ENCODE data around the gene ADAMTS5. TPM values are rescaled to one million over a fixed set of nuclear protein-coding genes. Genes with fewer than 3 reads are reported as not detected.
A peak's percentile ranks its signal among the peaks of the same experiment; 100 is the strongest.

ADAMTS5 gene
- polyA plus RNA-seq, 1 donor (not counting 4 experiments of a cell fraction or from before 2014, with no cell fraction given) = 0.01 TPM

GRCh38 chr21:26962621-26963181 is 4.2 kb downstream of the ADAMTS5 start:
- DNase-seq (ENCODE audit: low read depth, low spot score) = no peak
- Histone ChIP-seq H3K4me1 (ENCODE audit: control insufficient read depth, extremely low read depth, insufficient read depth, low read length) (peaks cover 8% of the 10 kb centered on the region), H3K9me3 (ENCODE audit: control insufficient read depth, low read depth, low read length) (no peaks in the 10 kb centered on the region), H3K4me3 (ENCODE audit: control insufficient read depth in 2 of 3, extremely low read depth in 1 of 3, insufficient read depth in 2 of 3, low read depth in 1 of 3, low read length in 3 of 3) (no peak overlapping the region), H3K27me3 (ENCODE audit: control insufficient read depth, extremely low read depth, insufficient read depth, low read length) (peaks cover 35% of the 10 kb centered on the region), H3K9ac (ENCODE audit: control insufficient read depth, extremely low read depth, insufficient read depth, low read length) (no peak overlapping the region), H3K27ac (ENCODE audit: control insufficient read depth, insufficient read depth, low read length) (no peak overlapping the region), H4K20me1 (ENCODE audit: control insufficient read depth, extremely low read depth, insufficient read depth, low read length) (no peaks in the 10 kb centered on the region), H3K79me2 (ENCODE audit: control insufficient read depth, insufficient read depth, low read length) (no peaks in the 10 kb centered on the region), H3K9me1 (ENCODE audit: control insufficient read depth, extremely low read depth, insufficient read depth, low read length) (no peaks in the 10 kb centered on the region), H3K36me3 (ENCODE audit: control insufficient read depth in 2 of 2, extremely low read depth in 1 of 2, insufficient read depth in 2 of 2, low read length in 2 of 2) (no peaks in the 10 kb centered on the region), H3K4me2 (ENCODE audit: control insufficient read depth, extremely low read depth, insufficient read depth, low read depth, low read length) (no peak overlapping the region), H2AFZ (ENCODE audit: control insufficient read depth, low read length) (no peak overlapping the region)
- dilution Hi-C loops (cut with MboI; ENCODE audit: extremely low pct_ligation_motif_present, low sequenced_read_pairs) = no loop called here
- FAIRE-seq = no peak
- TF ChIP-seq EZH2 (IDR thresholded peaks at IDR 0.05; ENCODE audit: low read length) (no peak), CTCF (optimal IDR thresholded peaks at IDR 0.05 in 1 of 3, IDR thresholded peaks at IDR 0.05 in 1 of 3, conservative IDR thresholded peaks at IDR 0.05 in 1 of 3; ENCODE audit: extremely low read depth in 1 of 3, insufficient read depth in 2 of 3, low read length in 3 of 3) (no peak)

- Histone ChIP-seq H3K4me3 (ENCODE audit: control insufficient read depth in 2 of 3, extremely low read depth in 1 of 3, insufficient read depth in 2 of 3, low read depth in 1 of 3, low read length in 3 of 3) (no peak overlapping the region), H3K4me2 (ENCODE audit: control insufficient read depth, extremely low read depth, insufficient read depth, low read depth, low read length) (no peak overlapping the region), H3K36me3 (ENCODE audit: control insufficient read depth in 2 of 2, extremely low read depth in 1 of 2, insufficient read depth in 2 of 2, low read length in 2 of 2) (no peaks in the 10 kb centered on the region), H3K9me1 (ENCODE audit: control insufficient read depth, extremely low read depth, insufficient read depth, low read length) (no peaks in the 10 kb centered on the region), H2AFZ (ENCODE audit: control insufficient read depth, low read length) (no peak overlapping the region), H4K20me1 (ENCODE audit: control insufficient read depth, extremely low read depth, insufficient read depth, low read length) (no peaks in the 10 kb centered on the region), H3K79me2 (ENCODE audit: control insufficient read depth, insufficient read depth, low read length) (no peaks in the 10 kb centered on the region), H3K27me3 (ENCODE audit: control insufficient read depth, extremely low read depth, insufficient read depth, low read length) (peaks cover 25% of the 10 kb centered on the region), H3K4me1 (ENCODE audit: control insufficient read depth, extremely low read depth, insufficient read depth, low read length) (peaks cover 5% of the 10 kb centered on the region), H3K9ac (ENCODE audit: control insufficient read depth, extremely low read depth, insufficient read depth, low read length) (no peak overlapping the region), H3K9me3 (ENCODE audit: control insufficient read depth, low read depth, low read length) (no peaks in the 10 kb centered on the region), H3K27ac (ENCODE audit: control insufficient read depth, insufficient read depth, low read length) (no peak overlapping the region)
- FAIRE-seq (no peak), DNase-seq (ENCODE audit: low read depth, low spot score) (no peak)
- dilution Hi-C loops (cut with MboI; ENCODE audit: extremely low pct_ligation_motif_present, low sequenced_read_pairs) = no loop called here
- TF ChIP-seq EZH2 (IDR thresholded peaks at IDR 0.05; ENCODE audit: low read length) = no peak
- peak in 2 of 3 experiments; percentile 22 to 28 for TF ChIP-seq CTCF (optimal IDR thresholded peaks at IDR 0.05 in 1 of 3, IDR thresholded peaks at IDR 0.05 in 1 of 3, conservative IDR thresholded peaks at IDR 0.05 in 1 of 3; ENCODE audit: extremely low read depth in 1 of 3, insufficient read depth in 2 of 3, low read length in 3 of 3)
Measured at GRCh38 chr21:26961698-26962097, 5.2 kb downstream of the ADAMTS5 start.

Measured in keratinocyte (primary cell).